Measurements from ENCODE around the gene WDCP.
A peak's percentile ranks its signal among the peaks of the same experiment; 100 is the strongest.

The WDCP gene

DNA sequence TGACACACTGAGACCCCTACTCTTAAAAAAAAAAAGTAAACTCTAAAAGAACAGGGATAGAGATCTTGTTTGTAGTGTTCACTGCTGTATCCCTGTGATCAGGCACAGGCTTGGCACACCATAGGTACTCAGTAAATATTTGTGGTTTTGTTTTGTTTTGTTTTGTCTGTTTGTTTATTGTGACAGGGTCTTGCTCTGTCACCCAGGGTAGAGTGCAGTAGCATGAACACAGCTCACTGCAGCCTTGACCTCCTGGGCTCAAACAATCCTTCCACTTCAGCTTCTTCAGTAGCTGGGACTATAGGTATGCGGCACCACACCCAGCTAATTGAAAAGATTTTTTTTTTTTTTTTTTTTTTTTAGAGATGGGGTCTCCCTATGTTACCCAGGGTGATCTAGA is 5.8 kb upstream of the WDCP start:
- no peak overlapping the region for H4K91ac ChIP-seq (ENCODE audit: low read length)
- H2BK15ac ChIP-seq (ENCODE audit: low read depth, poor library complexity, severe bottlenecking): no peak overlapping the region
- H3K4me2 ChIP-seq (ENCODE audit: low read length, poor library complexity, severe bottlenecking): no peak overlapping the region
- H4K8ac ChIP-seq (ENCODE audit: low read length): no peak overlapping the region
- H2BK5ac ChIP-seq (ENCODE audit: low read depth, low read length, poor library complexity, severe bottlenecking): no peak overlapping the region
- H3K23ac ChIP-seq (ENCODE audit: low read length in 2 of 2): no peak overlapping the region
- WGBS: no CpG with 5 or more reads among the region's 1 CpG
- H3K4ac ChIP-seq (ENCODE audit: low read depth in 1 of 2, low read length in 2 of 2): no peak overlapping the region
- no peak overlapping the region for H3K18ac ChIP-seq (ENCODE audit: low read depth in 1 of 2, low read length in 2 of 2)
- no peak overlapping the region for H3K27ac ChIP-seq (ENCODE audit: low read length, poor library complexity, severe bottlenecking)
- H3K9ac ChIP-seq (ENCODE audit: low read length): no peak overlapping the region
- peaks cover 4% of the 10 kb centered on the region for H3K4me1 ChIP-seq (ENCODE audit: control insufficient read depth, insufficient read depth, low read depth, low read length)
- H2BK120ac ChIP-seq (ENCODE audit: low read depth, low read length): no peak overlapping the region
- H3K79me1 ChIP-seq (replicated peaks; ENCODE audit: low read length, poor library complexity, severe bottlenecking): peaks cover 1% of the 10 kb centered on the region
- H3K27me3 ChIP-seq (ENCODE audit: control insufficient read depth in 1 of 2, insufficient read depth in 1 of 2, low read length in 2 of 2): no peaks in the 10 kb centered on the region
- H3K36me3 ChIP-seq (ENCODE audit: control insufficient read depth in 1 of 2, insufficient read depth in 2 of 2, low read depth in 1 of 2, low read length in 2 of 2): peaks cover 0 to 13% of the 10 kb centered on the region in 2 experiments
- no peak overlapping the region for H2BK12ac ChIP-seq (ENCODE audit: low read length in 2 of 2)
- no peak overlapping the region for H2AK5ac ChIP-seq (ENCODE audit: low read length, severe bottlenecking)
- H3K9me3 ChIP-seq (ENCODE audit: control insufficient read depth, low read length): no peaks in the 10 kb centered on the region
- H3K14ac ChIP-seq (ENCODE audit: low read length in 2 of 2): no peak overlapping the region
- H3K4me3 ChIP-seq (ENCODE audit: insufficient read depth in 1 of 2, low read depth in 1 of 2, low read length in 2 of 2): no peak overlapping the region
- no peak for DNase-seq
- H2AFZ ChIP-seq (ENCODE audit: low read depth, low read length): no peak overlapping the region

DNA sequence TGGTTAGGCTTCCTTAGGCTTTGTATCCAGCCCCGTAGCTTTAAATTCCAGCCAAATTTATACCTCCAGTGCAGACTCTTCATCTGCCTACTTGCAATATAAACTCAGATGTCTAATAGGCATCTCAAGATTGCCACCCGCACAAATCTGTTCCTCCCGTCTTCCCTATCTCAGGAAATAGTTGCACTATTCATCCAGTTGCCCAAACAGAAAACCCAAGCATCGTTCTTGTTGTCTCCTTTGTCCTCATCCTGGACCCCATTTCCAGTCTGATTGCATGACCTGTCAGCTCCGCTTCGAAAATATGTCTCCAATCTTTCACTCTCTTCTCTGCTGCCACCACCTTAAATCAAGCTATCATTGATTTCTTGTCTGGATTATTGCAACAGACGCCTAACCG is 4.6 kb upstream of the WDCP start:
- Histone ChIP-seq H3K9me3 (ENCODE audit: control insufficient read depth, low read length) (no peaks in the 10 kb centered on the region), H2BK120ac (ENCODE audit: low read depth, low read length) (no peak overlapping the region), H3K4me1 (ENCODE audit: control insufficient read depth, insufficient read depth, low read depth, low read length) (peaks cover 6% of the 10 kb centered on the region), H2AFZ (ENCODE audit: low read depth, low read length) (no peak overlapping the region), H3K23ac (ENCODE audit: low read length in 2 of 2) (no peak overlapping the region), H3K27ac (ENCODE audit: low read length, poor library complexity, severe bottlenecking) (no peak overlapping the region), H3K79me1 (replicated peaks; ENCODE audit: low read length, poor library complexity, severe bottlenecking) (peaks cover 3% of the 10 kb centered on the region), H3K14ac (ENCODE audit: low read length in 2 of 2) (no peak overlapping the region), H3K4me3 (ENCODE audit: insufficient read depth in 1 of 2, low read depth in 1 of 2, low read length in 2 of 2) (no peak overlapping the region), H3K36me3 (ENCODE audit: control insufficient read depth in 1 of 2, insufficient read depth in 2 of 2, low read depth in 1 of 2, low read length in 2 of 2) (peaks cover 0 to 13% of the 10 kb centered on the region in 2 experiments), H2AK5ac (ENCODE audit: low read length, severe bottlenecking) (no peak overlapping the region), H4K91ac (ENCODE audit: low read length) (no peak overlapping the region), H4K8ac (ENCODE audit: low read length) (no peak overlapping the region), H2BK12ac (ENCODE audit: low read length in 2 of 2) (no peak overlapping the region), H2BK15ac (ENCODE audit: low read depth, poor library complexity, severe bottlenecking) (no peak overlapping the region), H3K4ac (ENCODE audit: low read depth in 1 of 2, low read length in 2 of 2) (no peak overlapping the region), H3K27me3 (ENCODE audit: control insufficient read depth in 1 of 2, insufficient read depth in 1 of 2, low read length in 2 of 2) (no peaks in the 10 kb centered on the region), H2BK5ac (ENCODE audit: low read depth, low read length, poor library complexity, severe bottlenecking) (no peak overlapping the region), H3K18ac (ENCODE audit: low read depth in 1 of 2, low read length in 2 of 2) (no peak overlapping the region), H3K4me2 (ENCODE audit: low read length, poor library complexity, severe bottlenecking) (no peak overlapping the region), H3K9ac (ENCODE audit: low read length) (no peak overlapping the region)
- 94% methylated on average over 8 of the region's 8 CpGs for WGBS
- DNase-seq: no peak

DNA sequence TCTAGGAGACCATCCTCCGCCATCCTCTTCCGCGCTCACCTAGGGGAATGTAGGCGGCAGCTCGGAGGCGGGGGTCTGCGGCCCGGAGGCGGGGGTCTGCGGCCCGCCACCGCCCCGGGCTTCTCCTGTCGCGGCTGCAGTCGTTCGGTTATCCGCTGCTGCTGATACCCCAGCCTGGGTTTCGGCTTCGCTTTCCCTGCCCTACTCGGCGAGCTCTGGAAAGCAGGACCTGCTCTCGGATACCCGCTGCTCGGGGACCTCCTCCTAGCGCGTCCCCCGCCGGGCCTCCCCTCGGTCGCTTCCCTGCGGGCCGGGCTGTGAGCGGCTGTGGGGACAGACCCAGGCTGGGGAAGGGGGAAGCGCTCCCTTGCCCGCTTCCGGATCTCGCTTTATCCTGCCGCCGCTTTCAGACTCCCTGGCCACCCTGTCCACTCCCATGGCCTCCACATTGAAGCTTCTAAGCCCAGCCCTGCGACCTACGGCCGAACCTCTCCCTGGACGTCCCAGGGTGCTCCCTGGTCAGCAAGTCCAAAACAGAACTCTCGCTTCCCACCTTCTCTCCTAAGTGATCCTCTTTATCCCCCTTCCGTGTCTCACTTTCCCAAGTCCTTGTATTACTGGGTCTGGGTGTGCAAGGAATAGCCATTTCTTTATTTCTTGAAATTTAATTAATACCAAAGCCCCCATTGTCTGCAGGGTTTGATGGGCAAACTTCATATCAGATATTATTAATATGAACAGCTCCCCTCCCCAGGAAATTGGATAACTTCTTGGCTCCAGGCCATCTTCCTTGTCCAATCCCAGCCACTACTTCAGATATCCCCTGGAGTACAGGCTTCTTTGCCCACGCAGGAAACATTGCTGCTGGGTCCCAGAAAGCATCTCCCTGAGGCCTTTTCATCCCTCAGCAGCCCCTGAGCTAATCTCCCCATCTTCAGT is 3.1 kb upstream of the WDCP start:
- H3K79me1 ChIP-seq (replicated peaks; ENCODE audit: low read length, poor library complexity, severe bottlenecking): peaks cover 8% of the 10 kb centered on the region
- H3K23ac ChIP-seq (ENCODE audit: low read length in 2 of 2): no peak overlapping the region
- WGBS: 2% methylated on average over 44 of the region's 47 CpGs
- no peak overlapping the region for H3K27ac ChIP-seq (ENCODE audit: low read length, poor library complexity, severe bottlenecking)
- peak; percentile 34 for DNase-seq
- H3K4ac ChIP-seq (ENCODE audit: low read depth in 1 of 2, low read length in 2 of 2): peak overlapping the region in 1 of 2 experiments; percentile 32
- no peak overlapping the region for H2AK5ac ChIP-seq (ENCODE audit: low read length, severe bottlenecking)
- peaks cover 6% of the 10 kb centered on the region for H3K4me1 ChIP-seq (ENCODE audit: control insufficient read depth, insufficient read depth, low read depth, low read length)
- no peak overlapping the region for H4K91ac ChIP-seq (ENCODE audit: low read length)
- H3K4me2 ChIP-seq (ENCODE audit: low read length, poor library complexity, severe bottlenecking): peak overlapping the region; percentile 87
- peaks cover 0 to 12% of the 10 kb centered on the region in 2 experiments for H3K36me3 ChIP-seq (ENCODE audit: control insufficient read depth in 1 of 2, insufficient read depth in 2 of 2, low read depth in 1 of 2, low read length in 2 of 2)
- no peak overlapping the region for H2BK15ac ChIP-seq (ENCODE audit: low read depth, poor library complexity, severe bottlenecking)
- no peaks in the 10 kb centered on the region for H3K27me3 ChIP-seq (ENCODE audit: control insufficient read depth in 1 of 2, insufficient read depth in 1 of 2, low read length in 2 of 2)
- H3K9me3 ChIP-seq (ENCODE audit: control insufficient read depth, low read length): no peaks in the 10 kb centered on the region
- peak overlapping the region; percentile 77 for H2BK120ac ChIP-seq (ENCODE audit: low read depth, low read length)
- H4K8ac ChIP-seq (ENCODE audit: low read length): no peak overlapping the region
- H3K14ac ChIP-seq (ENCODE audit: low read length in 2 of 2): no peak overlapping the region
- peak overlapping the region; percentile 76 for H2AFZ ChIP-seq (ENCODE audit: low read depth, low read length)
- peak overlapping the region; percentile 58 for H3K9ac ChIP-seq (ENCODE audit: low read length)
- no peak overlapping the region for H2BK12ac ChIP-seq (ENCODE audit: low read length in 2 of 2)
- no peak overlapping the region for H2BK5ac ChIP-seq (ENCODE audit: low read depth, low read length, poor library complexity, severe bottlenecking)
- no peak overlapping the region for H3K18ac ChIP-seq (ENCODE audit: low read depth in 1 of 2, low read length in 2 of 2)
- peak overlapping the region; percentile 65 to 77 for H3K4me3 ChIP-seq (ENCODE audit: insufficient read depth in 1 of 2, low read depth in 1 of 2, low read length in 2 of 2)

DNA sequence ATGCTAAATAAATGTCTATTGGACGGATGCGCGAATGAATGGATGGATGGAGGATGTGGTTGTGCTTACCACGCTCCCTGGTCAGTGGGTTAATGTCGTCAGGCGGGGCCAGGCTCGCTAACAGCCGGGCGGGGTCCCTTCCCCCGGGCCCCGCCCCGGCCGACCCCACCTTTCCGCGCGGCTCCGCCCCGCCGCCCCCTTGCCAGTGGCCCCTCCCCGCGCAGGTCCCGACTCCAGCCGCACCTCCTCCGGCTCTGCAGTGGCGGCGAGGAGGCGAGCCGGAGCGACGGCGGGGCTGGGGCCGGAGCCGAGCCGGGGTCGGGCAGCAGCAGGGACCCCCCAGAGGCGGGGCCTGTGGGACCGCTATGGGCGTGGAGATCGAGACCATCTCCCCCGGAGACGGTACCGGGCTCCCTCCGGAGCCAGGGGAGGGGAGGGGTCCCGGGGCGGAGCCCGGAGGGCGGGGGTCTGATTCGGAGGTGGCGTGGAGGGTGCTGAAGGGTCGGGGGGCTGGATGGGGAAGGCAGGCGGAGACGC is 2.4 kb upstream of the WDCP start, which contains the start of gene FKBP1B:
Gene FKBP1B, plus strand, starts transcription at position 257 of the 537 bp plus-strand sequence. Its CDS starts 109 bp downstream, at position 366.
- no peak within 1 kb of the TSS for H3K14ac ChIP-seq (ENCODE audit: low read length in 2 of 2)
- H3K36me3 ChIP-seq (ENCODE audit: control insufficient read depth in 1 of 2, insufficient read depth in 2 of 2, low read depth in 1 of 2, low read length in 2 of 2): peaks cover 0 to 8% of the 10 kb centered on the region in 2 experiments
- H2AFZ ChIP-seq (ENCODE audit: low read depth, low read length): peak within 1 kb of the TSS; percentile 76
- H3K4me3 ChIP-seq (ENCODE audit: insufficient read depth in 1 of 2, low read depth in 1 of 2, low read length in 2 of 2): peak within 1 kb of the TSS; percentile 65 to 77
- no peak within 1 kb of the TSS for H4K91ac ChIP-seq (ENCODE audit: low read length)
- H3K9me3 ChIP-seq (ENCODE audit: control insufficient read depth, low read length): no peaks in the 10 kb centered on the region
- H3K27ac ChIP-seq (ENCODE audit: low read length, poor library complexity, severe bottlenecking): no peak within 1 kb of the TSS
- no peak within 1 kb of the TSS for H3K18ac ChIP-seq (ENCODE audit: low read depth in 1 of 2, low read length in 2 of 2)
- H3K4me2 ChIP-seq (ENCODE audit: low read length, poor library complexity, severe bottlenecking): peak within 1 kb of the TSS; percentile 87
- no peak within 1 kb of the TSS for H3K23ac ChIP-seq (ENCODE audit: low read length in 2 of 2)
- peak within 1 kb of the TSS; percentile 58 for H3K9ac ChIP-seq (ENCODE audit: low read length)
- H2BK5ac ChIP-seq (ENCODE audit: low read depth, low read length, poor library complexity, severe bottlenecking): no peak within 1 kb of the TSS
- 0% methylated on average over 45 of the region's 52 CpGs for WGBS
- H3K4ac ChIP-seq (ENCODE audit: low read depth in 1 of 2, low read length in 2 of 2): peak within 1 kb of the TSS in 1 of 2 experiments; percentile 32
- no peaks in the 10 kb centered on the region for H3K27me3 ChIP-seq (ENCODE audit: control insufficient read depth in 1 of 2, insufficient read depth in 1 of 2, low read length in 2 of 2)
- H2BK12ac ChIP-seq (ENCODE audit: low read length in 2 of 2): no peak within 1 kb of the TSS
- H3K79me1 ChIP-seq (replicated peaks; ENCODE audit: low read length, poor library complexity, severe bottlenecking): peaks cover 8% of the 10 kb centered on the region
- peaks cover 6% of the 10 kb centered on the region for H3K4me1 ChIP-seq (ENCODE audit: control insufficient read depth, insufficient read depth, low read depth, low read length)
- H2AK5ac ChIP-seq (ENCODE audit: low read length, severe bottlenecking): no peak within 1 kb of the TSS
- H2BK15ac ChIP-seq (ENCODE audit: low read depth, poor library complexity, severe bottlenecking): peak within 1 kb of the TSS; percentile 16
- DNase-seq: peak; percentile 58
- H2BK120ac ChIP-seq (ENCODE audit: low read depth, low read length): peak within 1 kb of the TSS; percentile 77
- H4K8ac ChIP-seq (ENCODE audit: low read length): no peak within 1 kb of the TSS
